ENCODE data around the gene NBEA.

NBEA gene

GRCh38 chr13:35698911-35699576, 757.0 kb downstream of the NBEA start:
- DNase-seq (ENCODE audit: low read depth in 1 of 2, low spot score in 1 of 2), result no peak

DNA sequence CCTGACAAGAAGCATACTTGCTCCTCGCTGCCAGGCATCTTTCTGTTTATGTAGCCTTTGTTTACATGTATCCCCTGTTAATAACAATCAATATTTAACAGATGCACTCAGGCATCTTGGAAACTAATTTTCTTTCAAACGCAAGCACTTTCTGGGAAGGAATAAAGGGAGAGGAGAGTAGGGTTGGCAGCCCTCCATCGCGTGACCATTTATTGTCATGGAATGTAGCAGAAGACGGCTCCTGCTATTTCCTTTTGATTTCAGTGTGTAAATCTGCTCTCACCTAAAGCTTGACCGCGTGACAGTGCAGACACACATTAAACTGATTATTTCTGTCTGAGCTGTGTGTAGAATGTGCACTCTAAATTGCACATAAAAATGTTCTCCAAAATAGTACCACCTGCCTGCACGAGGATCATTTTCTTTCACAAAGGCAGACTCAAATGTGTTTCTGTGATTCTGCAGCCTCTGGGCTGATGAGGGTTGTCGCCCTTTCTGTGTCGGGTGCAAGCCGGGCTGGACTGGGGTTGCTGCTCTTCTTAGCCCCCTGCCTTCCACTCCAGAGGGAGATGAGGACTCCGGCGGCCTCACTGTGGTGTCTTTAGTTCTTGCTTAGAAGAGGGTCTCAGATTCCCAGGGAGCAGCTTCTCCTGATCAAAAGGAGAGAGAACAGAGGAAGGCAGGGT, 757.9 kb downstream of the NBEA start:
- DNase-seq (ENCODE audit: low read depth in 1 of 2, low spot score in 1 of 2), result no peak

- DNase-seq (ENCODE audit: low read depth in 1 of 2, low spot score in 1 of 2), result no peak
Measured at GRCh38 chr13:35700671-35701070, 758.6 kb downstream of the NBEA start.

DNA sequence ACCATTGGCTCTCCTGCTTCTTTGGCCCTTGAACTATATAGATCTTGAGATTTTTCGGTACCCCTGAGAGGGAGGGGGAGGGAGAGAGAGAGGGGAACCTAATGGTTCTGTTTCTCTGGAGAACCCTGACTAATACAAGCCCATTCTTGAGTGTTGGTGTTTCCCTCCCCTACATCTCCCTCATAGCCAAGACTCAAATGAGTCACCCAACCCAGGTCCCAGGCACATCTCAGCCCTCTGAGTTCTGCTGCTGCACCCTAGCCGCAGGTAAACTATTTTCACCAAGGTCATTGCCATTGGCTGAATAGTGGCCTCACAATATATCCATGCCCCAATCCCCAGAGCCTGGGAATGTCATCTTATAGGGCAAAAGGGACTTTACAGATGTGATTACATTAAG, 760.2 kb downstream of the NBEA start:
- no peak for DNase-seq (ENCODE audit: low read depth in 1 of 2, low spot score in 1 of 2)

- DNase-seq (ENCODE audit: low read depth in 1 of 2, low spot score in 1 of 2), result no peak
Measured at GRCh38 chr13:35703061-35703460, 761.0 kb downstream of the NBEA start.

DNA sequence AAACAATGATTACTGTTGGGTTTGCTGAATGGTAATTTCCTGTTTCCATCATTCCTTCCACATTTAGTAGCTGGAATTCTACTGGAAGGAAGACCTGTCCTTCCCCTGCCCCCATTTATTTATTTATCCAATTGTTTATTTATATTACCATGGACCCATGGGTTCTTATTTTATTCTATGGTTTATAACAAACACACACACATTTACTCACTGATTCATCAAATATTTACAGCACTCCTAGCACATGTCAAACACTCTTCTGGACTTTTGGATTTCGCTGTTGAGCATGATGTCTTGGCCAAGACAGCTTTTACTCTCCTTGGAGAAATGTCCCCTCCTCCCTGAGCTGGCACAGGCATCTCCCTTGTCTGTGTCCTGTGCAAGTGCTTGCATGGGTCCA, 762.3 kb downstream of the NBEA start:
- DNase-seq (ENCODE audit: low read depth in 1 of 2, low spot score in 1 of 2), result no peak

DNA sequence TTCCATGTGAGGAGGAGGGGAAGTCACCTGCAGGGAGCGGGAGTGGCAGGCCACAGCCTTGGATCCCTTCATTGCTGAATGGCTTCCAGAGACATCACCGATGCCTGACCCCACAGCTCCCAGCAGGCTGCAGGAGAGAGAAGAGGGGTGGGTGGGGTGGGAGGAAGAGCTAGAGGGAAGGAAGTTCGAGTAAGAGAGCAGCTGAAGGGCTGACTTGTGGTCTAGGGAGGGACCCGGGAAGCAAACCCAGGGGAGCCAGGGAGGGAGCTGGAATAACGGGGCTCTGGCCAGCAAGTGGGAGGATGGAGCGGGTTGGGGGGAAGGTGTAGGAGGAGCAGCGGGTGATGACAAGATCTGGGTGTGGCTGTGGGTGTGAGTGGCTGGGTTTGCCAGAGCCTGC, 764.2 kb downstream of the NBEA start:
- no peak for DNase-seq (ENCODE audit: low read depth in 1 of 2, low spot score in 1 of 2)

- DNase-seq (ENCODE audit: low read depth in 1 of 2, low spot score in 1 of 2), result no peak
Measured at GRCh38 chr13:35706721-35707120, 764.7 kb downstream of the NBEA start.

- DNase-seq (ENCODE audit: low read depth in 1 of 2, low spot score in 1 of 2), result no peak
Measured at GRCh38 chr13:35711909-35712308, 769.8 kb downstream of the NBEA start.

GRCh38 chr13:35712907-35713761, 771.1 kb downstream of the NBEA start:
- DNase-seq (ENCODE audit: low read depth in 1 of 2, low spot score in 1 of 2), result no peak

GRCh38 chr13:35714121-35714520, 772.1 kb downstream of the NBEA start:
- DNase-seq (ENCODE audit: low read depth in 1 of 2, low spot score in 1 of 2), result no peak

- no peak for DNase-seq (ENCODE audit: low read depth in 1 of 2, low spot score in 1 of 2)
Measured at GRCh38 chr13:35714588-35715377, 772.7 kb downstream of the NBEA start.

DNA sequence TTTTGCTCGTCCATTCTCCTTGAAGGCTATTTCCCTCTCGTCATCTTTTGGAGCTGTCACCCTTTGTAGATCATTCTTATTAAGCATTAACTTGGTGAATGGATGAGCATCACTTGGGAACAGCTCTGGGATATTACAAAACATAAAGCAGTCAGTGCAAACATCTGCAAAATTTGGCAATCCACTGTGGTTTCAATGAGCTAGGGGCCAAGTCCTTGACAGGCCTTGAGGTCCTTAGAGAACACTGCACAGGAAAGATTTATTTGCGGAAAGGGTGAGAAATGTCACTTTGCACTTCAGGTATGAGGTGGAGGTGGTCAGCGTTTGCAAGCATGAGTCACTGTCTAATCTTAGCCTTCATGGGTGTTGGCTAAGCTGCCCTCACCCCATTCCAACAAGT, 774.1 kb downstream of the NBEA start:
- DNase-seq (ENCODE audit: low read depth in 1 of 2, low spot score in 1 of 2), result no peak

GRCh38 chr13:35716729-35717128, 774.7 kb downstream of the NBEA start:
- no peak for DNase-seq (ENCODE audit: low read depth in 1 of 2, low spot score in 1 of 2)

GRCh38 chr13:35718084-35718483, 776.0 kb downstream of the NBEA start:
- DNase-seq (ENCODE audit: low read depth in 1 of 2, low spot score in 1 of 2), result no peak

- DNase-seq (ENCODE audit: low read depth in 1 of 2, low spot score in 1 of 2), result no peak
Measured at GRCh38 chr13:35720290-35720689, 778.2 kb downstream of the NBEA start.

DNA sequence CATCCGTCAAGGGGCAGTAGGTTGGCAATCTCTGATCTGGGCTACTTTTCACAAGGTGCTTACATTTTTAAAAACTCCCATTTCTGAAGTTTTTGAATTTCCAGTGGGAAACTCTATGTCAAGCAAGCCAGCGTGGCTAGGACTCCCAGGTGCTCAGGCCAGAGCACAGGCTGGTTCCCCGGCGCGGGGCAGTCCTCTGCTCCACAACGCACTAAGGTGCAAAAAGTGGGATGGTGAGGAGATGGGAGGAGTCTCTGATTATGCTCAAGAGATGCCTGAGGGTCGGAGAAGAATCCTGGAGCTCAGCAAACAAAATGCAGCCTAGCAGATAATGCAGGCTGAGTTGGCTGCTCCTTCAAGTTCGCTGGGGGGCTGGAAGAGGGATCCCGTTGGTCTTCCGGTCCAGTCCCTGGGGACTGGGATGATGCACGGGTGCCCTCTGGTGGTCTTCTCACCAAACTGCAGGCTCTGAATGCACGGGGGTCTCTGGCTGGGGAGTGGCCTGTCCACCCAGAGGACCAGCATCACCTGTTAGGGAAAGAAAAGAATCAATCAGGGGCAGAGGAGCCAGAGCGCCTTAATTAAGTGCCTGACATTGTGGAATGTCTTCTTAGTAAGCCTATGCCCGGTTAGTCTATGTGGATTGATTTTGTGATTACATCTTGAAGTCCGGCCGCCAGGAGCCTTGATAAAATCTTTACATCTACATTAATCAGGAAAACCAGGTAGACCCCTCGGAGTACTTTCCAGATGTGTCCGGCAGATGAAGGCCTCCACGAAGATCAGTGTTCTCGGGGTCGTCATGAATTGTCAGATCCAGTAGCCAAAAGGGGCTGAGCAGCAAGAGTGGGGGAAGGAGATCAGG, 778.9 kb downstream of the NBEA start:
- DNase-seq (ENCODE audit: low read depth in 1 of 2, low spot score in 1 of 2), result no peak
